GM21423 (cell line): ENCODE measurements around the gene PSMB7.

Source experiments
- ATAC-seq: cut with Tn5 transposase; IDR thresholded peaks from one replicate; pipeline ENCODE4 v1.9.1; 2021; ENCODE audit warnings: mild to moderate bottlenecking, moderate library complexity; ENCODE audit not compliant: unreplicated experiment

PSMB7 gene

DNA sequence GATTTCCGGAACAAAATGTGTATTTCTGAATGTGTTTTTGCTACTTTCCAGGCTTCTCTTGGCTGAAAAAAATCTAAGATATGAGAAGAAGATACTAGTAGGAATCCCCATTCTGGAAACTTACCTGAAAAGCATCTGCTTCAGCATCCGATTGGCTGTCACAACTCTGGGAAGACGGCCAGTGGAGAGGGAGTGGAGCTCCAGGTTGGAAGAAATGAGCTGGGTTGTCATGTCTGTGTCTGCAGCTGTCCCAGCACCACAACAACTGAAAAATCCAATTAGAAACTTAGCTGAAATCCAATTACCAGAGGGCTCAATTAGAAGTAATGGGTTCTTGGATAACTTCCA lies 3.0 kb downstream of the PSMB7 start:
- ATAC-seq = no peak

DNA sequence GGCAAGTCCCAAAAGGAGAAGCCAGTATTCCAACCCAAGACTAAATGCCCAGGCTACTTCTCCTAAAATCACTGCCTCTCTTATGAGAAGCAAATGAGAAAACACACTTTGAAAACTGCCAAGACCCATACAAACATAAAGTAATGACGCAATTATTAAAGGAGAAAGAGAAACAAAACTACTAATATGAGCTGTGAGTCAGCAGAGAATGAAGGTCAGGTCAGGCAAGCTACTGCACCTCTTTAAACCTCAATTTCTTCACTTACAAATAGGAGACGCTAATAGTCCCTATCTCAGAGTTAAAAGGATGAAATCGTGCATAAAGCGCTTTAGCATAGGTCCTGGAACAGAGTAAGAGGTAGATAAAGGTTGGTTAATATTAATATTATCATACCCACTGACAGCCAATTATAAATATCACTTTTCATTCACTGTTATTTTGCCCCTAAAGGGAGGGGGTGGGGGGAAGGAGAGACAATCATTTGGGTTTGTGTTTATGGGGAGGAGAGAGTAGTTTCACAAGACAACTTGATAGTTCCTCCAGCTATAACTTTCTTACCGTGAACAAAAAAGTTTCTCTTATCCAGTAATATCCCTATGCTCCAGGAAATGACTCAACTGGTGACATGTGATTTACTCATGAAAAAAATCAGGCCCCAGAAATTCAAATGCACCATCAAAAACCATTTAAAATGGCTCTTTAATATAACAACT lies 3.6 kb downstream of the PSMB7 start:
- no peak for ATAC-seq

DNA sequence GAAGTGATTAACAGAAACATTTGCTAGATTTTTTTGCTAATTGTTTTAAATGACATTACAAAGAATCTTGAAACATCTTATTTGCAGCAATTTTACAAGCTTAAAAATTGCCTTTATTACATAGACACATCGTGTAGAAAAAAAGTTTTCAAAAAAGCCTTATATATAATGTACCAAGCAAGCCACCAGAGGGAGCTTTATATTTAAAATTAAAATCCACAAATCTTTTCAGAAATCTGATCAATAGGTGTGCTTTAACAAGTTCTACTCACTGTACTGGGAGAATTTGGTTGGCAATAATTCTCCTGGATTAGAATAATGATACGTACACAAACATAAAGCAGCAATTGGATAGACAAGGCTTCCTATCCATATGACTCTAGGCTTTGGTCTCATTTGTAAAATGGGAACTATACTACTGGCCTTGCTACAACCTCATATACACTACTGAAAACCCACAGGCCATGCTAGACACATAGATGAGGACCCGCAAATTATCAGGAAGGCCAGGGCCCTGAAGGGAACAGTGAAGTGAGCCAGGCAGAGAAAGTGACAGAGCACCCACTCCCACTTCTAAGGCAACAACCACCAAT lies 4.8 kb downstream of the PSMB7 start:
- no peak for ATAC-seq

DNA sequence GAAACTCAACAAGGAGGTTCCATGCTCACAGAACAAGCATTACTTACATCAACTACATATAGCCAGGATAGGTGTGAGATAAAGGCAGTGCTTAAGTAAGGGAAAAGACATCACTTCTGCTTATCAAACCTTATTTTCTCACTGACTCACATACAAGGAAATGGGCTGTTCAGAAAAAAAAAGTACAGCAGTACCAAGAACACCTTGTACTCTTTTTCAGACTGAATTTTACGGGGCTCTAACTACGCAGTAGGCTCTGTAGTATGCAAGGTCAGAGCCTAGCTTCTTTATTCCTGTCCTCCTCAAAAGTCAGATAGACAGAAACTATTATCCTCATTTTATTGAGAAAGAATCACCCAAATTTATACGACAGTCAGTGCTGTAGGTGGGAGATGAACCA lies 5.8 kb downstream of the PSMB7 start:
- ATAC-seq = no peak

DNA sequence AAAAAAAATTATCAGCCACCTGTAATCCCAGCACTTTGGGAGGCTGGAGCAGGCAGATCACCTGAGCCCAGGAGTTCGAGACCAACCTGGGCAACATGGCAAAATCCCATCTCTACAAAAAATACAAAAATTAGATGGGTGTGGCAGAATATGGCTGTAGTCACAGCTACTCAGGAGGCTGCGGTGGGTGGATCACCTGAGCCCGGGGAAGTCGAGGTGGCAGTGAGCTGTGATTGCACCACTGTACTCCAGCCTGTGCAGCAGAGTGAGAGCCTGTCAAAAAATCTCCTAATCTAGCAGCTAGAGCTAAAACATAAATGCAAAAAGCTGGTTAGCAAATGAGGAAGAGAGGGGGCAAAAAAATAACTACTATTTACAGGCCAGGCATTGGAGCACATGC lies 12.0 kb downstream of the PSMB7 start:
- ATAC-seq = no peak

DNA sequence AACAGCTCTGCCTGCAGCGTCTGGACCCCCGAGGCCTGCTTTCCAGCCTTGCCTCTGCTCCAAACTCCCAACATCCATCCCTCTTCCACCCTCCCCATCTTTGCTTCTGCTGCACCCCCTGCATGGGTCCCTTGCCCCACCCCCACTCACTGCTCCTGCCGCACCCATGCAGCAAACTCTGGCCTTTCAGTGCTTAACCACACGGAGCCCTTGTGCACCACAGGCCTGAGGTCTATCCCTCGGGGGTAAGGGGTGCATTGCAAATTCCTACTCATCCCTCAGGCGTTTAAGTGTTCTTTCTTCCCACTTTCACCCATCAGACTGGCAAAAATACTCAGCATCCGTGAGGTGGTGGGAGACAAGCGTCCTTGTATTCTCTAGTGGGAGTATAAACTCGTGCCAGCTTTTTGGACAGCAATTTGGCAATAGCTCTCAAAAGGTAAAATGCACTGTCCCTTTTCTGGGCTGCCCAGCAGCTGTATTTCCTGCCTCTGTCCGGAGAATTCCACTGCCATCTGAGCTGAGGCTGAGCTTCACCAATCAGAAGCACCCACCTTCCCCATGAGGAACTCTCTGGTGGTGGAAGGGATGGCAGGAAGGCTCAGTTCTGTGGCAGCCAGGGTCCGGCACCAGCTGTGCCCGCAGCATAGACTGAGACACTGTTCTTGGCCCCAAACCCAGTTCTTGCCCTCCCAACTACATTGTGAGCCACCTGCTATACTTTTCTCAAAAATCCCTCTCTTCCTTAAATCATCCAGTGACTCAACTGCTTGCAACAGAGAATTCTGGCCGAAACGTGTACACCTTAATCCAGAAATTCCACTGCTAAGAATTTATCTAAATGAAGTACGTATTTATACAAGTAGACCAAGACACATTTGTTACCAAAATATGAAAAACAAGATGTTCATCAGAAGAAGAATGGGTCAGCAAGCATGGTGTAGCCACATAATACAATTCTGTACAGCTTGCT lies 15.0 kb downstream of the PSMB7 start:
- no peak for ATAC-seq

DNA sequence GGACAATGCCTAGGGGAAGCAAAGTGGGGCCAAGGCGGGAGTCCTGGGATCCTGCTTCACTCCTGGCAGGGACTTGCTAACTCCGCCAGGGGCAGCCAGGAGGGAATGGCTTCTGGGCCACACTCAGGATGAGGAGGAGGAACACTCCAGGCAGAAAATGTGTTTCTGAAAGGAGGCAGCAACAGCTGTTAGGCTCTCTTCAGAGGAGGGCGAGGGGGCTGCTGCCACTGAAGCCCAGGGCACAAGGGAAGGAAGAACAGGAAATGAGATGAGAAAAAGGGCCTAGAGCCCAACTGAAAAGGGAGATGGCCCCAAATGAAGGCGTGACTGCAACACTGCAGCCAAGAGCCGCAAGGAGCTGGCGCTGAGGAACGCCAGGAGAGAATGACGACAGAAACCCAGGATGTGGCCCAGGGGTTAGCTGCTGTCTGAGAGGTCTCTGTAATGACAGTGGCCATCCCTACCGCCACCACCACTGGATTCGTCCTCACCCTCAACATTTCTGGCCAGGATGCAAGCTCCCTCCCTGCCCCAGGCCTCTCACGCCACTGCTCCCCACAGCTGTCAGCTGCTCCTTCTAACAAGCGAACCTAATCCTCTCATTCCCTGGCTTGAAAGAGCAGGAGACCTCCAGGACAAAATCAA lies 15.8 kb downstream of the PSMB7 start:
- ATAC-seq = no peak

DNA sequence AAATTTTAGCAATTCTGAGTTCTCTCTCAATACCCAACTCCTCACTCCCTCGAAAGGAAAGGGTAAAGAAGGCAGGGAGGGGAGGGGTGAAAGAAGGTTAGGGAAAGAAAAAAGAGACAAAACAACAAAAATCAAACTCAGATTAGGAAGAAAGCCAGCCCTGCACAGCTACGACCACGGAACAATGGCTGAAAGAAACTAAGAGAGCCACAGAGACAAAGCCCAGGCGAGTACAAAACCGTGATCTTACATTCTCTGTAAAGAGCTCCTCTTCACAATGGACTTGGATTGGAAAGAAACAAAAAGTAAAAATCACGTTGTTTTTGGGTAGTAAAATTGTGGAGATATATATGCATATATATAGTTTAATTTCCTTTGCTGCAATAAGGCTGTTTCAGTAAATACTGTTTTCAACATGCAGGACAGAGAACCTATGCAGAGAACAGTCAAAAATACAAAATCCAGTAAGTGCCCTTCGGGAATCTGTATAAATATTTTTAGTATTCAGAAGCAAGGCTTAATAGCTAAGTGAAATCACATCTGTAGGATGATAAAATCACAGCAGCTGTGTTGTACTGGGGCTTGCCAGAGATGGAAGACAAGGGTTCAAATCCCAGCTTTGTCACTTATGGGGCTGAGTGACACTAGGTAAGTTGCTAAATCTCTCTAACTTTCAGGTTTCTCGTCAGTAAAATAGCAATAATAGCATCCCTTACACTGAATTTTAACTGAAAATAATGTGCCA lies 16.9 kb downstream of the PSMB7 start:
- ATAC-seq = no peak

DNA sequence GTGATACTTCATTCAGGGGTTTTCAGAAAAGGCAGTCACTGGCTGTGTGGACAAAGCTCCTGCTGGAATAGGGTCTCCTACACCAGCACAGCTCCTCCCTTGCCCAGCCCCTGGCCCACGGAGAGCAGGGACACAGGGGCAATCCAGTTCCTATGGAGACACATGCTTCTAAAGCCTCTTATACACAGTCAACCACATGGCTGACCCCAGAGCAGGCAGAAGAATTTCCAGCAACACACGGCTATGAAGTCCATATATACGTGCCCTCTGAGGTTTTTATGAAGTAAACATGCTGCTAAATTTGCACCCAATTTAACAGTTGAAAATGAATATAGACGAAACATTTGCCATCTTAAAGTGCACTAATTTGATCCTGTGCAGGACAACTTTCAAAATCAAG lies 19.4 kb downstream of the PSMB7 start:
- no peak for ATAC-seq

DNA sequence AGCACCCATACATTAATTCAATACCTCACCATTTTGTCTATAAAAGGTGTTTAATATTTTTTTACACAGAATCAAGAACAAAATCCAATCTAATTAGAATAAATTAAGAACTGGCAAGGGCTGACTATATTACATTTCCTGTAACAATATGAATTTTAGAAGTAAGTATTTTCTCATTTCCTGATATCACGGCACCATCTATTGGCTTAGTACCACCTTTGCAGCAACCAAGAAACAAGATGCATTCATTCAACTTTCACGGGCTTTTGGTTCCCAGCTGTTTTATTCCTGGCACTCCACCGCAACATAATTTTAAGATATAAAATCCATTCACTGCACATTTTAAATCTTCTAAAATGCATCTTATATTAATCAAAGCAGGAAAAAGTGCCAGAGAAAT lies 20.6 kb downstream of the PSMB7 start:
- ATAC-seq = no peak

DNA sequence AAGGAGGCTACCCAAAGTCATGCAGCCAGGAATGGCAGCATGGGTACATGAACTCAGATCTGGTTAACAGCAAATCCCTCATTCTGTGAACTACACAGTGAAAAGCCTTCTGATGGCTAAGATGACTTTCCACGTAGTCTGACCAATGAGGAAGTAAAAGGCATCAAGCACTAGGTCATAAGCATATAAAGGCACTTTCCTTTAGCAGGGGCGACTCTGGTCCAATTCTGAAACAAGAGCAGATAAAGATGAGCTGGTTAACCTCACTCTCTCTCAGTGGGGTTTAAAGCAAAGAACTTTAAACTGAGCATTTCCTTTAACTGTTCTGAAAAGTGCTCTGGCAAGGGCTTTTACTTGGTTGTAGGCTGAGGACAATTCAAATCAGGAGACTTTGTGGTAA lies 21.1 kb downstream of the PSMB7 start:
- ATAC-seq = no peak

DNA sequence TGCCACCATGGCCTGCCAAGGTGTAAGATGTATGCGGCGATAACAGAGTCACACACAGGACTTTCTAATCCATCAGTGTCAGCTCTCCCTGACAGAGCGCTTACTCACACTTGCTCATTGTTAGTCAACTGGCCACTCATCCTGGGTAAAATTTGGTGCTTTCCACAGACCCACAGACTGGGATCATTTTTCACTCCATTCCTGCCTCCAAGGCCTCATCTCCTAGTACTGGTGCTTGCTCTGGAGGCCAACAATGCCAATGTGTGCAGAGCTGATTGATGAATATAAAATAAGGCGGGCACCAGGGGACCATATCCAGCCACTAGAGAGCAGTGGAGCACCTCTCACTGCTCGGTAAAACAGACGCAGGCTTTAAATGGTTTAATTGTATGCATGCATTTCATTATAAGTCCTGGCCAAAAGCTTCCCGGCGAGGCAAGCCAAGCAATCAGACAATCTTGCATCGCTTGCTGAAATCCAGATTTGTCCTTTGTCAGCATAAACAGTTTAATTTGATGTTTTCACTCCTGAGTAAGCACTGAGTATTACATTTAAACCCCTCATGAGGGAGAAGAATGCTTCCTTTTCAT lies 22.3 kb downstream of the PSMB7 start:
- ATAC-seq = no peak

DNA sequence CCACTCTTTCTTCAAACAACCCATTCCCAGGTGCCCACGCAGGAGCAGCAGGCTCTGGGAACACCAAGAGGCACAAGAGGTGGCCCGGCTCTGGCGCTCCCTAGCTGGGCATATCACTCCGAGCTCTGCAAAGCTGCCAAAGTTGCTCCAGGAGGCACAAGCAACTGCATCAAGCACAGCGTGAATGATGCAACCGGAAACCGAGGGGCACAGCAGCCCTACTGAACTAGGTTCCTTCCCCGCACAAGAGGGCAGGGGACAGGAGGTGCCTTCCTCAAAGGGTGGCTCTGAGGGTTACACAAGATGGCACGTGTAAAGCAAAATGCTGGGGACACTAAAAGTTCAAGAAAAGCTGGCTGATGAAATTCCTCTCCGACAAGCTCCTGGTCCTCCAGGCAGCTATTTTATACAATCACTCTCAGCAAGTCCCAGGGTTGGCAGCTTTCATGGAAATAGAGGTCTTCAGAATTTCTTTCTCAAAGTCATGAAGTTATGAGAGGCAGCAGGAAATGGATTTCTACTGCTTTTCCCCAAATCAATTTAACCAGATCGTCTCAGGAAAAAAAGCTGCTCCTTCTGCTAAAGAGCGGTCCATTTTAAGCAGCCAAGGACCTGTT lies 22.9 kb downstream of the PSMB7 start:
- no peak for ATAC-seq

DNA sequence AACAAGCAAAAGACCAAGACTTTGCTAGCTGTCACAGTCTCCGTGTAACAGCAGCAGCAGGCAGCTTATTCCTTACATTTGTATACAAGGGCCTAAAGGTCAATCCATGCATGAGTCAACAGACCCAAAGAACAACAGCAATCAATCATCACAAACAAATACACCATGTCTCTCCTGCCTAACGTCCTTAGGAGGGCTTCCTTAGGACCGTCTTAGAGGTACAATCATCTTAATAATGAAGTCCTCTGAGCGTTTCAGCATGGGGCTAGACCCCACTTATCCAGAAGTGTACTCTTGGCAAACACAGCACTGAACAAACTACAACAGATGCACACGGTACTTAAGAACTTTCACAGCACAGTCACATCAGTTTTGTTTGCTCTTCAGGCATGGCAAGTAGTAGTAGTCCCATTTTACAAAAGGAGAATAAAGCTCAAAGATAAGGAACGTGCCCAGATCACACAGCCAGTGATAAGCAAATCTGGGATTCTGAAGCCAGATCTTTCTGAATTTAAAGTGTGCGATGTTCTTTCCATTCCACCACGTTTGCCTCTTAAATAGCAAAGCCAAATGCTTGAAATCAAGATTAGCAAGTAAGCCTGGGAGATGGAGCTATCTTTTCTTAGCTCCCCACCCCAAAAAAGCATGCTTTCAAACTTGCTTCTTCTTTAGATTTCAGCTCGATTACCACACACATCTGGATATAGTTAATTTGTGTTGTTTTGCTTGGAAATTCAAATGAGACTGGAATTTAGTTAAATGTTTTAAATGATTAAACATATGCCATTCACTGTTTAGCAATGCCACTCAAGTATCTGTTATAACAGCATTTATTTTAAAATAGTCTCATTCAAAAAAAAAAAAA lies 24.2 kb downstream of the PSMB7 start:
- no peak for ATAC-seq

DNA sequence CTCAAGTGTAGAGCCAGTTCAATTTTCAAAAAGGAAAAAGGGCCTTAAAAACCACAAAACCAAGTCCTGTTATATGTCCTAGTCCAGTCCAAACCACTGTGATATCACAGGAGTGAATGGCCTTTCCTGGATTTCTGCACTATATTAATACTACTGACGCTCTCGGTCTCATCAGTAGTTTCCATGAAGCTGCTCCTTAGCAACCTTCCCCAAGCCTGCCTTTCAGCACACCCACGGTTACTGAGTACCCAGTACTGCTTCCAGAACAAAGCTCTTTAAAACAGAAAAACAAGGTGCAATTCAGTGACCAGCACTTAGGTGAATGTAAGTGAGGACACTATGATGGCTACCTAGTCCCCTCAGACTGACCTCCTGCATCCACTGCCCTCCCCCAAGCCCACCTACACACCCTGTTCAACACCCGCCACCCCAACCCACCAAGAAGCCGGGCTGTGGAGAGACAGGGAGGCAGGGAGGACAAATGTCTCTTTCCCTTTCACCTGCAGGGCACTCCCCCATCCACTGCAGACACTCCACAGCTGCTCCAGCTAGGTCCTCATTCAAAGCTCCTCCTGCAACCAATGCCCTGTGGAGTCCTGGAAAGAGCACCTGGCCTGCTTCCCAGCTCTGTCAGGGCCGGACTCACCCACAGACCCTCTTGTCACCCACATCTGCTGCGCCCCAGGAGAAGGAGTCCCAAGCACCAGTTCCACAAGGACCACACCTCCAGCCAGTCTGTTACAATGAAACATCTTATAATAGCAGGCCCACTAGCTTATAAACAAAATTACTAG lies 25.9 kb downstream of the PSMB7 start:
- no peak for ATAC-seq

DNA sequence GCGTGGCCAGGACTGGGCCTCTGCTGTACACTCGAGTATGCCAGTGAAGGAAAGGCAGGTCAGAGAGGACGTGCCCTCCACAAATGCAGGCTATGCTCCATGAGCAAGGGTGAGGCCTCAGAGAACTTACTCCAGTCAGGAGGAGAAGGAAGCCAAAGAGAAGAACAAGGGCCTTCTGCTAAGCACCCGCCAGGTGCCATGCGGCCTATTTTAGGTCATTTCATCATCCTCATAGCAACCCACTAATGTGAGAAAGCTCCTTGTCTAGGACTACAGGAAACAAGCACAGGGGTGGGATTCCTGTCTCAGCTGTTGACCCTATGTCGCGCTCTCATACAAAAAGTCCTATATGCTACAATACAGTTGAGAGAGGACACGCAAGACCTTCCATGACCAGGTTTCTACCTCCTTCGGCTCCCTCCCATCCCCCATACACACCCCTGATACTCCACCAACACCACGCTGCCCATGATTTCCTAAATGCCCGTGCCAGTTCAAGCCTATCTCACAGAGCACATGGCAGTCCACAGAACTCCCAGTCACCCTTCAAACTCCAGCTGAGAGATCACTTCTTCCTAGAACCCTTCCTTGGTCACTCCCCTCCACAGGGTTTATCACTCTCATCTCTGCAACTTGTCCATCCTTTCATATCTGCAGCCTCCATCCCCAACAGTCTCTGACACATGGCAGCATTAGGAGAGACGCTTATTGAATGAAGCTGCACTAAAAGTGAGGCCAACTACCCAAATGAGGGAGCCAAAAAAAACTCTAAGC lies 26.8 kb downstream of the PSMB7 start:
- ATAC-seq = no peak

DNA sequence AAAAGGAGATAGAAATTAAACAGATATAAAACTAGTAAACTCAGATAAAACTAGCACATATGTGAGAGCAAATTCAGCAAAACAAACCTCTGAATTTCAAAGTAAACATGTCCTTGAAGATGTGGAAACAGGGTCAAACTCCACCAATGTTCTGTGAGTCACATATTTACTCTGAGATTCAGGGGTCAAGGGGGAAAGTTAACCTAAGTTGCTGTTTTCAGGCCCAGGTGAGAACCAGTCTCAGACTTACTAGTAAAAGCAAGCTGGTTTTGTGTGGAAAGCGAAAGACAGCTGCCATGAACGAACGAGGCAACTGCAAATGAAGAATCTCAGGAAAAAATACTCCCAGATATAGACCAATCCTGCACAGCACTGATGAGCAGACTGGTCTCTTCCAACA lies 29.0 kb downstream of the PSMB7 start:
- ATAC-seq = no peak
